Non-pigmented ciliary epithelial cell (primary cell): ENCODE results near the gene CDCA7.
"Not testable (repeated sequence)": the region's sequence is repeated elsewhere in the genome, so short reads cannot be mapped to it uniquely, and the experiment has no call there.

Experiments used
- DNase-seq: peaks from one replicate; pipeline ENCODE4 v3.0.0-alpha.2; 2010; ENCODE audit warnings: low read depth

CDCA7 gene

DNA sequence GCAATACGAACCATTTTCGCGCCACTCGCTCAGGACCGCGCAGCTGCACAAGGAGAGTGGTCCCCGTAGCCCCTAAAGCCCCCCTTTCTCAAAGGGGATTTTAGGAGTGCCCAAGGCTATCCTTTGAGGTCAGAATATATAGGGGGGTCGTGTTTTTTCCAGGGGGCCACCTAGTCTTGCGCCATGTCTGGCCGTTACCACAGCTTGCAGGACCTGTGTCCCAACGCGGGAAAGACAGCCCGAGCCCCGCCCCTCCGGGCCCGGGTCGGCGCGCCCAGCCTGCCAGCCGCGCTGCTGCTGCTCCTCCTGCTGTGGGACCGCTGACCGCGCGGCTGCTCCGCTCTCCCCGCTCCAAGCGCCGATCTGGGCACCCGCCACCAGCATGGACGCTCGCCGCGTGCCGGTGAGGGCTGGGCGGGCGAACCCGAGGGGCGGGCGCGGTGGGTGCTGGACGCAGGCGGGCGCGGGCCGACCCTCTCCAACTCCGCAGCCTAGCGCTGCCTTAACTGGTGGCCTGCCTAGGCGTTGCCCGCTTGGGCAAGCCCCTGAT, at the start of gene CDCA7:
CDCA7 (plus strand) TSS at position 291 of the 550 bp plus-strand sequence; CDS start at position 383, 92 bp downstream.
- no peak for DNase-seq

DNA sequence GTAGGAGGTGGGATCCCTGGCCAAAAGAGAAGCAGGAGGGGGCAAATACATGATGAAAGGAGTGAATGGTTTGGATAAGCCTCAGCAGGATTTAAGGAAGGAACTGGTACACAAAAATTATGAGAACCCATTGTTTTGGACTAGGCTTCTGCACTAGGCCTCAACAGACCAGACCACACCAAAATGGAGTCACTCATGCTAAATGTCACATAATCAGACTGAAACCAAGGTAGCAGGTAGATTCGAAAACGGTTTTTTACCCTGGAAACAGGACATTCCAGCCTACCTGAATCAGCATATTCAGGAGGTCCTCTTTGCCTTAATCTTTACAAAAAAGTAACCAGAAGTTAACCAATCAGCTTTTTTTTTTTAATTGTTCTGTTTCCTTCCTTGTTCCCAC, 49.4 kb upstream of the CDCA7 start:
- DNase-seq = no peak

DNA sequence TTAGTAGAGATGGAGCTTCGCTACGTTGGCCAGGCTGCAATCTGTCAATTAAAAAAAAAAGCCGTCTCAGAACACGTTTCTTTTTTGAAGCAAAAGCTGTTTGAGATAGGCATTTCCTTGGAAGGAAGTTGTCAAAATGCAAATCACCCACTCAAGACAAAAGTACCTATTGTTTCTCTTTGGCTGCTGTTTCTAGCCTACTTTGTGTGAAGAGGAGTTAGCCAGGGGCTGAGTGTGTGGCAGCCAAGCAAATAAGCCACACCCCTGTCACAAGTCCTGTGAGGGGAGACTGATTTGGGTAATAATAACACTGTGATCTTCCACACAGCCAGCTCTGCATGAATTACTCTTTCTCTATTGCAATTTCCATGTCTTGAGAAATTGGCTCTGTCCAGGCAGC, 47.4 kb upstream of the CDCA7 start:
- DNase-seq = no peak

DNA sequence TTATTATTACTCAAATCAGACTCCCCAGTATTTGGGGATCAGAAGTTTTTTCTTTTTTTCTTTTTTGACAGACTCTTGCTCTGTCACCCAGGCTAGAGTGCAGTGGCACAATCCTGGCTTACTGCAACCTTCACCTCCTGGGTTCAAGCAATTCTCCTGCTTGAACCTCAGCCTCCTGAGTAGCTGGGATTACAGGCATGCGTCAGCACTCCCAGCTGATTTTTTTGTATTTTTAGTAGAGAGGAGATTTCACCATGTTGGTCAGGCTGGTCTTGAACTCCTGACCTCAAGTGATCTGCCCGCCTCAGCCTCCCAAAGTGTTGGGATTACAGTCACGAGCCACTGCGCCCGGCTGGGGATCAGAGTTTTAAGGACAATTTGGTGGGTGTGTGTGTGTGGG, 45.3 kb upstream of the CDCA7 start:
- DNase-seq = not testable (repeated sequence)

DNA sequence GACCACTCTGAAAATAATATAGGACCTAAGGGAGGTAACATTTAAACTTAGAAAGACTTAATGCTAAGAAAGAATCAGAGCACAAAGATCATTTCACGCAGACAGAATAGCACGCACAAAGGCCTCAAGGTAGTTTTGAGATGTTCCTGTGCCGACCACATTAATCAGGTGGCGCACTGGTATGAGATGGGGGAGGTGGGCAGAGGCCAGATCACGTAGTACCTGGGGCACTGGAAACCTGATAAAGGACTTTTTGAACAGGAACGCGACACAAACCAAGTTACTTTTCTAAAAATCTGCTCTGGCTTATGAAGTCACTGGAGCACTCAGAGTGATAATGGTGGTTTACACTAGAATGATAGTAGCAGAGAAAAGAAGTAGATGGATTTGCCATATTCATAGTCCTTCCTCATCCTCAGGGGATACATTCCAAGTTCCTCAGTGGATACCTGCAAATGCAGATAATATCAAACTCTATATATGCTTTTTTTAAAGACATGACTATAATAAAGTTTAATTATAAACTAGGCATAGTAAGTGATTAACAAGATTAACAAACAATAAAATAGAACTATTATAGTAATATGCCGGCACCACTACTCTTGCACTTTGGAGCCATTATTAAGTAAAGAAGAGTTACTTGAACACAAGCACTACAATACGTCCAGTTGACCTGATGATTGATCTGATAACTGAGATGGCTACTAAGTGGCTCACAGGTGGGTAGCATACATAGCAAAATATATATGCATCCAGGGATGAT, 42.6 kb upstream of the CDCA7 start:
- DNase-seq = no peak

DNA sequence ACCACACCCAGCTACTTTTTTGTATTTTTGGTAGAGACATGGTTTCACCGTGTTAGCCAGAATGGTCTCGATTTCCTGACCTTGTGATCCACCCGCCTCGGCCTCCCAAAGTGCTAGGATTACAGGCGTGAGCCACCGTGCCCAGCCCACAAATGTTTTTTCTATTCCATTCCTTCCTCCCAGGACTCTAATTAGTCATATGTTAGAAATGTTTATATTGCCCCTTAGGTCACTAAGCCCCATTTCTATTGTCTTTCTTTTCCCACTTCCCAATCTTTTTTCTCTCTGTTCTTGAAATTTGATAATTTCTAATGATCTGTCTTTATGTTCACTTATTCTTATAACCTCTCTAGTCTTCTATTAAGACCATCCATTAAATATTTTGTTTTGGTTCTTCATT, 31.3 kb upstream of the CDCA7 start:
- no peak for DNase-seq

DNA sequence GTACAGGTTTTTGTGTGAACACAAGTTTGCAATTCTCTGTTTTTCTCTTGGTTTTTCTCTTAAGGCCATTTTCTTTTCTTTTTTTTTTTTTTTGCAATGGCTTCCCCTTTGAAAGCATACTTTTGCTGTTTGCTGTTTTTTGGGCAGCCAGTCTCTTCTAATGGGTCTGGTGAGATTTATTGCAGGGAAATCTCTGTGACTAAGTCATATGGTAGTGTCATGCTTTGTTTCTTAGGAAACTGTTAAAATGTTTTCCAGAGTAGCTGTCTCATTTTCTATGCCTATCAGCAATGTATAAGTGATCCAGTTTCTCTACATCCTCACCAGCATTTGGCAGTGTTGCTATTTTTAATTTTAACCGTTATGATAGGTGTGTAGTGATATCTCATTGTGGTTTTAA, 27.9 kb upstream of the CDCA7 start:
- DNase-seq = no peak

DNA sequence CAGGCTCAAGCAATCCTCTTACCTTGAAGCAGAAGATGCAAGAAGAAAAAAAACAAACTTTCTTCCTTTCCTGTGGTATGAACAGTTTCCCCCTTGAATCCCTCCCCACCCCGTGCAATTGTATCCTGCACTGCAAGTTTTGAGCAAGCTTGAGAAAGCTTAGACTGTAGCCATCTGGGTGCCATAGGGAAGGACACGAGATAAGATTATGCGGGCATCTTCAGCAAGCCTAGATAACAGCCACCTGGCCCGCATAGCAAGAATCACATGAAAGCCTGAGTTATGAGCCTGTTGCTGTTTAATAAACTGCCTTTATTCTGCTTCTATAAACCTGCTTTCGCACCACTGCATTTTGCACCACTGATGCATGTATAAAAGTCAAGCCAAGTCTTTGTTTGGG, 27.3 kb upstream of the CDCA7 start:
- DNase-seq = no peak

DNA sequence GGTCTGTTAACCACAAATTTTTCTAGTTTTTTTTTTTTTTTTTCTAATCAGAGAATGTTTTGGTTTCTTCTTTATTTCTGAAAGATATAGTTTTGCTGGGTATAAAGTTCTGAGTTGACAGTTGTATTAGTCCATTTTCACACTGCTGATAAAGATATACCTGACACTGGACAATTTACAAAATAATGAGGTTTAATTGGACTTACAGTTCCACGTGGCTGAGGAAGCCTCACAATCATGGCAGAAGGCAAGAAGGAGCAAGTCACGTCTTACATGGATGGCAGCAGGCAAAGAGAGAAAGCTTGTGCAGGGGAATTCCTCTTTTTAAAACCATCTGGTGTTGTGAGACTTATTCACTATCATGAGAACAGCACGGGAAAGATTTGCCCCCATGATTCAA, 21.7 kb upstream of the CDCA7 start:
- DNase-seq = not testable (repeated sequence)

DNA sequence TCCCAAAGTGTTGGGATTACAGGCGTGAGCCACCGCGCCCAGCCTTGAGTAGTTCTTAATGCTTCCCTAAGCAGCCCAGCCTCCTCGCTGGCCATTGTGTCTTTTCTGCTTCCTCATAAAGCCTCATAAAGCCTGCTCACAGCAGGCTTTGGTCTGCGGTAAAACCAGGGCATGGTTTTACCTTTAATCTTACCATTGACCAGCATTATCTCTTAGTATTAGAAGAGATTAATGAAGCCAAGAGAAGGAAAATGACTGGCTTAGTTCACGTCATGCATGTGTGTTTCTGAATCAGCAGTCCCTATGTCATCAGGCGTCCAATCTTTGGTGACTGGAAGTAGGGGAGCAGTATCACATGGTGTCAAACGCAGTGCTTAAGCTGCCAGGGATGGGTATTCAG, 14.9 kb upstream of the CDCA7 start:
- DNase-seq = no peak

DNA sequence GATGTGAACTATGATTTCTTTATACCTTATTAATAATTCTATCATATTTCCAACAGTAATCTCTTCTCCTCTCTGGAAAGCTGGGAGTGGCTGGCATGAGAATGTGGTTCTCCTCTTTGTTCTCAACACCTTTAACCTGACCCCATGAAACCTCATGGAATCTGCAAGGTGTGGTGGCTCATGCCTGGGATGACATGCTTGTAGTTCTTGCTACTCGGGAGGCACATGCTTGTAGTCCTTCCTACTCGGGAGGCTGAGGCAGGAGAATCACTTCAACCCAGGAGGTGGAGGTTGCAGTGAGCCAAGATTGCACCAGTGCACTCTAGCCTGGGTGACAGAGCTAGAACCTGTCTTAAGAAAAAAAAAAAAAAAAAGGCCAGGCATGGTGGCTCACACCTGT, 10.8 kb upstream of the CDCA7 start:
- DNase-seq = no peak

DNA sequence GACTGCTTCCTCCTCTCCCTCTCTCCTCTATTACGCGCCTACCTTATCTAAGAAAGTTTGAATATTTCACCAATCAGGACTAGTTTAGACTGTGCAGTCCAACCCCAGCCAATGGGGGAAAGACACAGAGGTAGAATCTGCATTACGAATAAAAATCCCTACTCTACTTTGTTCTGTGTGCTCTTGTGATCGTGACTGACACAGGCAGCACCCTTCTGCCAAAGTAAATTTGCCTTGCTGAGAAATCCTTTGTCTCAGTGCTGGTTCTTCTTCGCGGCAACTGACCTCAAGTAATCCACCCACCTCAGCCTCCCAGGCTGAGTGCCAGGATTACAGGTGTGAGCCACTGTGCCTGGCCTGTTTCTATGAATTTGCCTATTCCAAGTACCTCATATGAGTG, 8.6 kb upstream of the CDCA7 start:
- DNase-seq = no peak

DNA sequence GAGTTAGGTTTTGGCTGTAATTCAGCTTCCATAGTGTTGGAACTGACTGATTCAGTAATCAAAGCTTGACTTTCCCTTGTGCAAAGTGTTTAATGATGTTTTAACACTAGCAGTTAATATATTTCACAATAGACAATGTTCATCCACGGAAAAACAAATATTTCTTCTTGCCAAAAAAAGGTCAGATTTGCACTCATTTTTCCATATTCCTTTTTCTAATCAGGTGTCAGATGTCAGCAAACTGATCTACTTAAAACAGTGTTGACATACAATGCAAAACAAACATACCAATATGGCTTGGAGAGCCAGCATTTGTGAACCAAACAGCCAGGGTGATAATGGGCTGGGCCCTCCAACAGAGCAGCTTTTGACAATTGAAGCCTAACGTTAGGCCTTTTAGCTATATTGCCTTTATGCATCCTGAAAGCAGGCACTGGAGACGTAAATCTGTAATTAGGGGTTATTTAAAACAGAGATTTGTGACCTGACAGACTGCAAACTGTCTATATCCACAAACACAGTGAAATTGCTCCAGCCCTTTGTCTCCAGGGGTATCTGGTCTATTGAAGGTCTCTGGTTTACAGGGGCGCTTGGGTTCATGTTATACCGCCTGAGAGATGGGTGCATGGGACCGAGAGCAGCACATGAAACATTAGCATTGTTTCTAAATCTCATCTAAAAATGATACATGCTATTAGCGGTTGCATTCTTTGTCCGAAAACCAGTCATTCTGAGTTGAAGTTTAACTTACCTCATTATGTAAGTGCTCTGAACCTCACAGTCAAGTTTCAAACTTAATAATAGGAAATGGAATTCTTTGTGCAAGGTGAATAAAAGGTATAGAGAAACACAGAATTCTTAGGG, 7.1 kb upstream of the CDCA7 start:
- DNase-seq = no peak

DNA sequence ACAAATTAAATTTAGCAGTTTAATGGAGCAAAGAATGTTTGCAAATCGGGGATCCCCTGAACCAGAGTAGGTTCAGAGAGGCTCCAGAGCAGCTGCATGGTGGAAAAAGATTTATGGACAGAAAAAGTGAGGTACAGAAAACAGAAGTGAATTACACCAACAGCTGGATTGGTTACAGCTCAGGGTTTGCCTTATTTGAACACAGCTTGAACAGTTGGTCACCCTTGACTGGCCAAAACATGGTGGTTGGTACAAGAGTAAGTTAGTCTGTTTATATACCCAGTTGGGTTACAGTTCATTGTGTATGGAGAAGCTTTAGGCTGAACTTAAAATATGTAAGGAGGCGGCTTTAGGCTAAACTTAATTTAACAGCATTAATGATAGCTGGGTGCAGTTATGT, 5.4 kb upstream of the CDCA7 start:
- no peak for DNase-seq

DNA sequence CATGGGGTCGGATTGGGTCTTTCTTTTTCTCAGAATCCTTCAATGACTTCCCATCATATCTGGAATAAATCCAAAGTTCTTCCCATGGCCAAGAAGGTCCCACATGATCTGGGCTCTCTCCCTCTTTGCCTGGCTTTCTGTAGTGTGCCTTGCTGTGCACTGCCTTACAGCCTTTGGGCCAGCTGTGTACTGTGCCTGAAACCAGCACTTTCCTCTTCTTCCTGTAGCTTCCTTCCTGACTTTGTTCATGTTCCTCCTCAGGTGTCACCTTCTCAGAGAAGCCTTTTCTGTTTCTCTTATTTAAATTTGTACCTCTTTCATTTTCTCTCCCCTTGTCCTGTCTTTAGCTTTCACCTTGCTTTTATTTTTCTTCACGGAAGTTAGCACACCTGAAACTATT, 4.3 kb upstream of the CDCA7 start:
- DNase-seq = no peak

DNA sequence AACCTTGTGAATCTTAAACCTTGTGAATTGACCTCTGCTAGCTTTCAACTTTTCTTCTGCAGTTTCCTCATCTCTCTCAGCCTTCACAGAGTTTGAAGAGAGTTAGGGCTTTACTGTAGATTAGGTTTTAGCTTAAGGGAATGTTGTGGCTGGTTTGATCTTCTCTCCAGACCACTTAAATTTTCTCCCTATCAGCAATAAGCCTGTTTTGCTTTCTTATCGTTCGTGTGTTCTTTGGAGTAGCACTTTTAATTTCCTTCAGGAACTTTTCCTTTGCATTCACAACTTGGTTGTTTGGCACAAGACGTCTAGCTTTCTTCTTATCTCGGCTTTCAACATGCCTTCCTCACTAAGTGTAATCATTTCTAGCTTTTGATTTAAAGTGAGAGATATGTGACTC, 2.8 kb upstream of the CDCA7 start:
- DNase-seq = no peak

DNA sequence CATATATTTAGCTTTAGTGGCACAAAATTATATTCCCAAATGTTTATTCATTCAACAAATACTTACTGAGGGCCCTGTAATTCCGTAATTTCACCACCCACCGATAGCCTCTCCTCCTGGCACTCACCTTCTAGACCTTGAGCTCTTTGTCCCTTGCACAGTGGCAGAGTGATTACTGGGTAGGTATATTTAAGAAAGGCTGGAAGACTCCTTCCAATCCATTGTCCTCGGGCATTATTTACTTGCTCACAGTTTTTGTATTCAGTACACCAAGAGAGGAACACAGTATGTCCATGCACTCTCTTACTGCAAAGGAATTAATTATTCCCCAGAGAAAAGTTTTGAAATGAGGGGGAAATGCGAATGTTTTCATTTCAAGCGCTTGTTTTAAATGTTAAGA, 1.1 kb upstream of the CDCA7 start:
- DNase-seq = no peak

DNA sequence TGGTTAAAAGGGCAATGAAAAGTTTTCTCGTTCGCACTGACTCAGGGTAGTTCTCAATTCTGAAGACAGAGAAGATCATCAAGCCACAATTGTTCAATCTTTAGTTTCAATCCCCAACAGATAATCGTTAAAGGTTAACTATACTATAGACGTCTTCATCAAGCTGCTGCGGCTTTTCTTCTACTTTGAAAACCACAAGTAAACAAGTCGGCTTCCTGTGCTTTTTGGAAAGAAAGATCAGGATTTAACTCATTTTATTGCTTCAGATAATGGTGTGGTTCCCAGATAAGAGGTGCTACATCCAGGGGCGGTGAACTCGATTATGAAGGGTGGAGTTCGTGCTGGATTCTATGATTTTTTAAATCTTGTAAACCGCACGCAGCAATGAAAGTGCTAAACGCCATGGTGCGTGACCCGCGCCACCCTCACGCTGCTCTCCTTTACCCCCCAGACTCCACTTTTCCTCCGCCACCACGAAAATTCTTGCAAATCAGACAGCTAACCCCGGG, 545 bp upstream of the CDCA7 start:
- DNase-seq = no peak

DNA sequence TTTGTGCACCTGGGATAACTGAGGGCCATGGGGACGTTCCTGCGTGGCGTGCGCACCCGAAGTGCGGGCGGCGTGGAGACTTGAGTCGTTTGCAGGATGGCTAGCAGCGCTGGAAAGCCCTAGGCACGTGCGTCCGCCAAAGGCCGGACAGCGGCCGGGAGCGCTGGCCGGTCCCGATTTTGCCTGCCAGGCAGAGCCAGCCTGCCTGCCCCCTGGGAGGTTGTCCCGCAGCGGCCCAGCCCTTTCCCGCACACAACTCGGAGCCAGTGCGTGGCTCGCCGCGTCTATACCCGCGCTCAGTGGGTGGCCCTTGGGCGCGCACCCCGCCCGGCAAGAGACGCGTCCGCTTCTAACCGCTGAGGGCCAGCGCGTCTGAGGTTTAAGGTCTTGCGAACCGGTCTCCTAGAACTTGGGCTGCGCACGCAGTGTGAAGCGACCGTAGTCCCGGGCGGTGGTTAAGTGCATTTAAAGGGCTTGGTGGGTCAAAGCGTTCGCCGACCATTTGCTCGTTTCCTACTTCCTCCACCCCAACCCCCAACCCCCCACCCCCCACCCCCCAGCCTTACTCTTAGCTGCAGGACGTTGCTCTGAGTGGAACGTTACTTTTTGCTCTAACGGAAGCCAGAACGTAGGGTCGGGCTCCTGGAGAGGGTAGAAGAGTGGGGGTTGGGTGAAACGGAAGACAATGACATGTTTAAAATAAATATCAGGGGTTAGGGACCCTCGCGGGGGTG, 627 bp downstream of the CDCA7 start:
- no peak for DNase-seq

DNA sequence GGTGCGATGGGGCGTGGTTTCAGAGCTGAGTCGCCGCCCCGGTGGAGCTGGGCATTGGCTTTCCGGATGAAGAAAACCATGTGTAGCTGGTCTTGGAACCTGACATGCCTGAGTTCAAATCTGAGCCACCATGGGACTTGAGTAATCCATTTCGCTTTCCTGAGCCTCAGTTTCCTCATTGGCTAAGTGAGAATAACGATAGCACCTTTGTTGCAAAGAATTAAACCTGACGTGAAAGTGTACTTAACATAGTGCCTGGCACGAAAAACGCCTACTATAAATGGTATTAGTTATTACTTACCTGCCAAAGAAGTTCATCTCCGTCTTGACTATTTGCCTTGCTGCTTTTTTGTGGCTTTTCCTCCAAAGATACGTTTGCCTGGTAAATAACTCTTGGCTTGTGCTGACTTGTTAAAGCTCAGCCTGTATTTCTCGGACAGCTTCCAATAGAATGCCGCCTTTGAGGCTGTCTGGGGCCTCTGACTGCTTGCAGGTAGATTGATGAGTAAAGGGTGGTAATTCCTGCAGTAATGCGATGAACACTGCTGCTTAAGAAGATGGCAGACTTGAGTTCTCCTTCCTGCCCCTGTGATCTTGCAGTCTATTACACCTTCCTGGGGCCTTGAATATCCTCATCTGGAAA, 1.3 kb downstream of the CDCA7 start:
- DNase-seq = no peak

DNA sequence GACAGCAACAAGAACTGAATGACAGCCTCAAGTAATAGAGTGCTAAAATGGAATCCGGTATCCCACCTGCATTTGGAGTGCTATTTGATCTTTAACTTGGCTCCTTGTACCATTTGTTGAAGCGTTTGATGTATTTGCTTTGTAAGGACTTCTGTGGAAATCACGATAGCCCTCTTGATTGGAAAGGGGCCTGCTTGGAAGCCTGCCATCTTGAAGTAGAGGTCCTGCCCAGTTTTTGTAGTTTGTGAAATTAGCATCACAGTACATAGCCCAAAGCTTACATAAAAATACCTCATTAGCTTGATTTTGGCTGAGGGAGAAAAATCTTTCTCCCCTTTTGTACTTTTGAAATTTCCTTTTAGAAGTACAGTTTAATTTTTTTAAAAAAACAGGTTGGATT, 2.7 kb downstream of the CDCA7 start:
- DNase-seq = no peak

DNA sequence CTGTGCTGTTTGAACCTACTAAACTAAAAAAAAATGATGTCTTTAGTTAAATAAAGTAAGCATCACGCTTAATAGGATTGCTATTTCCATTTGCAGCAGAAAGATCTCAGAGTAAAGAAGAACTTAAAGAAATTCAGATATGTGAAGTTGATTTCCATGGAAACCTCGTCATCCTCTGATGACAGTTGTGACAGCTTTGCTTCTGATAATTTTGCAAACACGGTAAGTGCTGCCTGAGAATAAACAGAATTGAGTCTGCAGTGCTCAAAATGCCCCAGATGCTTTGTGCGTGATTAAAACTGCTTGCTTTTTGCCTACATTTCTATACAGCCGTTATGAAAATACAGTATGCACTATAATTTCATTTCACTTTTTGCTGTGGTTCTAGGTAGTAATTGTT, 3.9 kb downstream of the CDCA7 start:
- no peak for DNase-seq
